Measurements from ENCODE around the gene HLA-E. TPM values are rescaled to one million over a fixed set of nuclear protein-coding genes. Genes with fewer than 3 reads are reported as not detected.
A peak's percentile ranks its signal among the peaks of the same experiment; 100 is the strongest.

Gene HLA-E
- total and polyA plus RNA-seq, 2 of the 13 experiments (the other 11 are each of a cell fraction or from before 2014, with no cell fraction given) = 45.2 to 90.4 TPM

- H4K20me1 ChIP-seq (ENCODE audit: insufficient read depth, low read length) = no peaks in the 10 kb centered on the region
- H3K4me1 ChIP-seq (ENCODE audit: insufficient read depth, low read length) = peaks cover 23% of the 10 kb centered on the region
- intact Hi-C loops (cut with micrococcal nuclease; ENCODE audit: unreplicated experiment) (no loop called here), in situ Hi-C loops (cut with HindIII; ENCODE audit: extremely low pct_ligation_motif_present, low pct_unique_long_range_greater_than_20kb) (no loop called here)
- no peak overlapping the region for H3K27ac ChIP-seq (ENCODE audit: extremely low read length, insufficient read depth, low read length)
- CTCF ChIA-PET (ENCODE audit: low intra/inter-chr PET ratio, low total read pairs) = no interaction called here
- no peaks in the 10 kb centered on the region; a peak in 1 of 5 replicates for H3K27me3 ChIP-seq (ENCODE audit: control insufficient read depth in 1 of 2, insufficient read depth in 2 of 2, low read length in 2 of 2)
- no peak for DNase-seq (ENCODE audit: low spot score)
- H3K4me2 ChIP-seq (ENCODE audit: low read depth, low read length) = no peak overlapping the region
- no peak for ATAC-seq
- no peak for TF ChIP-seq THAP8 (CRISPR knock-in tag; IDR thresholded peaks at IDR 0.05; ENCODE audit: borderline replicate concordance)
- TF ChIP-seq ZNF747 (CRISPR knock-in tag; IDR thresholded peaks at IDR 0.05; ENCODE audit: borderline replicate concordance) = 0 out of 2 replicates have a peak, but pooled peaks have one; percentile 25
- POLR2A ChIA-PET = no interaction called here
- no TSS peak for BruUV-seq (replicated peaks)
- no peak overlapping the region for H2AFZ ChIP-seq (ENCODE audit: low read length)
- H3K9me3 ChIP-seq (ENCODE audit: low read length) = no peaks in the 10 kb centered on the region
- no peak for FAIRE-seq
- H3K79me2 ChIP-seq (ENCODE audit: insufficient read depth, low read length) = no peaks in the 10 kb centered on the region
- H3K4me3 ChIP-seq (replicated peaks in 1 of 3; ENCODE audit: insufficient read depth in 1 of 3, low read depth in 2 of 3, low read length in 3 of 3) = no peak overlapping the region
- H3K36me3 ChIP-seq (replicated peaks in 1 of 2; ENCODE audit: control insufficient read depth in 1 of 2, insufficient read depth in 2 of 2, low read length in 2 of 2) = no peaks in the 10 kb centered on the region
- no peak overlapping the region for H3K9ac ChIP-seq (ENCODE audit: insufficient read depth, low read depth, low read length)
- 69% methylated on average over 4 of the region's 4 CpGs for WGBS (ENCODE audit: low lambda C conversion rate)
Observed at GRCh38 chr6:30515106-30515505, 25.8 kb downstream of the HLA-E start.

- Histone ChIP-seq H3K4me3 (replicated peaks in 1 of 3; ENCODE audit: insufficient read depth in 1 of 3, low read depth in 2 of 3, low read length in 3 of 3) (peak overlapping the region; percentile 51 to 71 (median 67)), H2AFZ (ENCODE audit: low read length) (peak overlapping the region; percentile 65), H4K20me1 (ENCODE audit: insufficient read depth, low read length) (no peaks in the 10 kb centered on the region), H3K4me2 (ENCODE audit: low read depth, low read length) (peak overlapping the region; percentile 99), H3K27me3 (ENCODE audit: control insufficient read depth in 1 of 2, insufficient read depth in 2 of 2, low read length in 2 of 2) (no peaks in the 10 kb centered on the region; a peak in 1 of 5 replicates), H3K27ac (ENCODE audit: extremely low read length, insufficient read depth, low read length) (peak overlapping the region; percentile 88), H3K9me3 (ENCODE audit: low read length) (no peaks in the 10 kb centered on the region), H3K79me2 (ENCODE audit: insufficient read depth, low read length) (no peaks in the 10 kb centered on the region), H3K4me1 (ENCODE audit: insufficient read depth, low read length) (peaks cover 31% of the 10 kb centered on the region), H3K9ac (ENCODE audit: insufficient read depth, low read depth, low read length) (peak overlapping the region; percentile 70), H3K36me3 (replicated peaks in 1 of 2; ENCODE audit: control insufficient read depth in 1 of 2, insufficient read depth in 2 of 2, low read length in 2 of 2) (no peaks in the 10 kb centered on the region)
- DNase-seq (ENCODE audit: low spot score) = peak; percentile 95
- BruUV-seq (replicated peaks) = TSS peak; percentile 90
- ATAC-seq = peak; percentile 94
- peak; percentile 94 for FAIRE-seq
- POLR2A ChIA-PET = interaction anchor here (0.7 to 1.3 kb wide), 6 partner anchors 12 to 97 kb away, joined by 3 to 12 read pairs (median 4); partner anchors contain the start of genes ABCF1 and PRR3
- intact Hi-C loops (cut with micrococcal nuclease; ENCODE audit: unreplicated experiment) = loop anchor here (1.0 kb wide), 1 partner anchor 12 kb away; no protein-coding TSS in a partner anchor
- CTCF ChIA-PET (ENCODE audit: low intra/inter-chr PET ratio, low total read pairs) = no interaction called here
- WGBS (ENCODE audit: low lambda C conversion rate) = 20% methylated on average over 30 of the region's 33 CpGs
- in situ Hi-C loops (cut with HindIII; ENCODE audit: extremely low pct_ligation_motif_present, low pct_unique_long_range_greater_than_20kb) = no loop called here
- TF ChIP-seq MXD1 (CRISPR knock-in tag; IDR thresholded peaks at IDR 0.05) (no peak), ZNF782 (CRISPR knock-in tag; IDR thresholded peaks at IDR 0.05; ENCODE audit: borderline replicate concordance) (no peak; the same call in 1 of the 2 replicates), TFDP2 (CRISPR knock-in tag; IDR thresholded peaks at IDR 0.05) (peak; percentile 75; the same call in 1 of the 2 replicates), MIXL1 (CRISPR knock-in tag; IDR thresholded peaks at IDR 0.05) (peak; percentile 76), CBX5 (CRISPR knock-in tag; IDR thresholded peaks at IDR 0.05; ENCODE audit: borderline replicate concordance) (no peak; the same call in 1 of the 2 replicates), ZMYM3 (CRISPR knock-in tag; IDR thresholded peaks at IDR 0.05) (peak; percentile 64), PHF20 (CRISPR knock-in tag; IDR thresholded peaks at IDR 0.05) (peak; percentile 70), SYNCRIP (IDR thresholded peaks at IDR 0.05; ENCODE audit: insufficient read depth, low read depth, low read length) (no peak), ZNF569 (CRISPR knock-in tag; IDR thresholded peaks at IDR 0.05; ENCODE audit: borderline replicate concordance) (no peak), MLX (CRISPR knock-in tag; IDR thresholded peaks at IDR 0.05) (no peak; the same call in 1 of the 2 replicates), KLF9 (CRISPR knock-in tag; IDR thresholded peaks at IDR 0.05; ENCODE audit: low read depth) (no peak)
Observed at GRCh38 chr6:30515944-30516753, 26.8 kb downstream of the HLA-E start.
